ENCODE data around the gene CCL25. TPM values are rescaled to one million over a fixed set of nuclear protein-coding genes. Genes with fewer than 3 reads are reported as not detected.

Gene CCL25
- total RNA-seq, 1 experiment from 2014 or later = not detected

GRCh38 chr19:8056533-8056932 lies 4.0 kb downstream of the CCL25 start:
- ChIA-PET CTCF (no interaction called here), POLR2A (no interaction called here), RAD21 (ENCODE audit: low non-redundant PET in 1 of 2, low total read pairs in 2 of 2, uncharacterized antibody in 2 of 2, unreplicated experiment in 2 of 2) (no interaction called here)
- no peak for DNase-seq (ENCODE audit: low read depth, low spot score)
- no TSS peak for BruUV-seq (replicated peaks)
- Histone ChIP-seq H3K79me2 (ENCODE audit: insufficient read depth, low read length) (no peaks in the 10 kb centered on the region), H3K36me3 (ENCODE audit: control insufficient read depth in 1 of 2, insufficient read depth in 2 of 2, low read length in 2 of 2) (no peaks in the 10 kb centered on the region), H2AFZ (ENCODE audit: low read depth, low read length, poor library complexity, severe bottlenecking) (no peak overlapping the region), H3K9me2 (ENCODE audit: insufficient read depth) (no peaks in the 10 kb centered on the region), H3K4me2 (ENCODE audit: low read length) (no peak overlapping the region), H4K20me1 (ENCODE audit: insufficient read depth) (no peaks in the 10 kb centered on the region), H3K27me3 (ENCODE audit: insufficient read depth, low read length) (no peaks in the 10 kb centered on the region), H3K4me3 (replicated peaks in 1 of 2; ENCODE audit: low read depth in 1 of 2, low read length in 2 of 2) (no peak overlapping the region), H3K27ac (ENCODE audit: low read depth, low read length) (no peak overlapping the region), H3K9ac (ENCODE audit: low read length) (no peak overlapping the region), H3K4me1 (ENCODE audit: control insufficient read depth in 1 of 2, insufficient read depth in 2 of 2, low read length in 2 of 2) (no peaks in the 10 kb centered on the region), H3K9me3 (ENCODE audit: control insufficient read depth in 1 of 2, insufficient read depth in 1 of 2, low read depth in 1 of 2, low read length in 2 of 2) (no peaks in the 10 kb centered on the region)
- intact Hi-C loops (cut with micrococcal nuclease) = no loop called here
- ATAC-seq = no peak
- no peak for TF ChIP-seq POLR2A (IDR thresholded peaks at IDR 0.05; ENCODE audit: borderline replicate concordance, extremely low read depth, insufficient read depth, insufficient read length)
- no peak for TF ChIP-seq CTCF (IDR thresholded peaks at IDR 0.05 in 2 of 3, conservative IDR thresholded peaks at IDR 0.05 in 1 of 3; ENCODE audit: borderline replicate concordance in 1 of 3, insufficient read depth in 1 of 3, low read depth in 2 of 3, low read length in 2 of 3)
- no peak for TF ChIP-seq ATF3 (IDR thresholded peaks at IDR 0.05)
- no peak for TF ChIP-seq FOSL1 (IDR thresholded peaks at IDR 0.05; ENCODE audit: low read depth)
- no peak for TF ChIP-seq SRF (IDR thresholded peaks at IDR 0.05; ENCODE audit: low read depth)
- no peak for TF ChIP-seq MAX (IDR thresholded peaks at IDR 0.05)
- TF ChIP-seq CBX3 (IDR thresholded peaks at IDR 0.05; ENCODE audit: low read depth) = no peak
- TF ChIP-seq EZH2phosphoT487 (IDR thresholded peaks at IDR 0.05; ENCODE audit: borderline replicate concordance) = no peak
- no peak for TF ChIP-seq EZH2 (IDR thresholded peaks at IDR 0.05)
- TF ChIP-seq POLR2AphosphoS5 (IDR thresholded peaks at IDR 0.05; ENCODE audit: low read depth, low read length) = no peak
- TF ChIP-seq SIN3A (IDR thresholded peaks at IDR 0.05; ENCODE audit: low read depth) = no peak
- no peak for TF ChIP-seq ZNF274 (IDR thresholded peaks at IDR 0.05; ENCODE audit: low read depth, low read length)
- no peak for TF ChIP-seq REST (IDR thresholded peaks at IDR 0.05; ENCODE audit: low read depth)
- TF ChIP-seq ZFX (IDR thresholded peaks at IDR 0.05) = no peak
- TF ChIP-seq TCF7L2 (IDR thresholded peaks at IDR 0.05; ENCODE audit: borderline replicate concordance, extremely low read depth, insufficient read depth, insufficient read length) = no peak
- TF ChIP-seq RAD21 (IDR thresholded peaks at IDR 0.05; ENCODE audit: low read depth) = no peak
- no peak for TF ChIP-seq JUND (IDR thresholded peaks at IDR 0.05)

Data from HCT116 (cell line).